ENCODE measurements around the gene NIPAL1. TPM values are rescaled to one million over a fixed set of nuclear protein-coding genes. Genes with fewer than 3 reads are reported as not detected.

NIPAL1 gene
- total and polyA plus RNA-seq, 2 donors (not counting 3 experiments of a cell fraction or from before 2014, with no cell fraction given), result 0.36 to 1.7 TPM

GRCh38 chr4:48051078-48051477 is 34.5 kb downstream of the NIPAL1 start:
- TF ChIP-seq GATA2 (IDR thresholded peaks at IDR 0.05; ENCODE audit: insufficient read depth, insufficient read length, low read depth, low read length) (no peak), MAX (IDR thresholded peaks at IDR 0.05; ENCODE audit: insufficient read depth, insufficient read length) (no peak), POLR2AphosphoS5 (IDR thresholded peaks at IDR 0.05; ENCODE audit: insufficient read depth, low read depth, low read length) (no peak), EZH2 (IDR thresholded peaks at IDR 0.05; ENCODE audit: borderline replicate concordance, low read depth, low read length, severe bottlenecking) (no peak), FOS (IDR thresholded peaks at IDR 0.05; ENCODE audit: borderline replicate concordance, insufficient read depth, low read length) (no peak), JUN (IDR thresholded peaks at IDR 0.05; ENCODE audit: borderline replicate concordance, insufficient read depth, insufficient read length, low read depth) (no peak), POLR2A (IDR thresholded peaks at IDR 0.05; ENCODE audit: low read depth, low read length) (no peak), MYC (IDR thresholded peaks at IDR 0.05; ENCODE audit: low read depth, low read length) (no peak), CTCF (IDR thresholded peaks at IDR 0.05; ENCODE audit: extremely low read depth in 1 of 2, insufficient read depth in 1 of 2, low read depth in 1 of 2, low read length in 2 of 2) (no peak)
- Histone ChIP-seq H3K4me1 (ENCODE audit: control insufficient read depth, extremely low read depth, insufficient read depth, low read length) (no peaks in the 10 kb centered on the region), H2AFZ (ENCODE audit: low read depth, low read length) (no peak overlapping the region), H3K79me2 (ENCODE audit: control insufficient read depth, insufficient read depth, low read length) (no peaks in the 10 kb centered on the region), H3K27me3 (ENCODE audit: control insufficient read depth in 2 of 2, insufficient read depth in 2 of 2, low read length in 2 of 2) (peaks cover under 1 to 7% of the 10 kb centered on the region in 2 experiments), H3K27ac (ENCODE audit: insufficient read depth, low read depth, low read length) (no peak overlapping the region), H3K9ac (replicated peaks; ENCODE audit: extremely low read depth, insufficient read depth, low read length) (no peak overlapping the region), H3K36me3 (ENCODE audit: control insufficient read depth in 2 of 2, extremely low read depth in 1 of 2, insufficient read depth in 2 of 2, low read length in 2 of 2) (no peaks in the 10 kb centered on the region), H3K9me3 (replicated peaks; ENCODE audit: control insufficient read depth, insufficient read depth, low read length) (no peaks in the 10 kb centered on the region), H3K4me3 (replicated peaks in 1 of 3; ENCODE audit: insufficient read depth in 1 of 3, low read depth in 1 of 3, low read length in 3 of 3) (no peak overlapping the region), H4K20me1 (replicated peaks; ENCODE audit: control insufficient read depth, extremely low read depth, insufficient read depth, low read length) (no peaks in the 10 kb centered on the region), H3K4me2 (ENCODE audit: insufficient read depth, low read length) (no peak overlapping the region), H3K9me1 (replicated peaks; ENCODE audit: control insufficient read depth, extremely low read depth, insufficient read depth, low read length) (no peaks in the 10 kb centered on the region)
- intact Hi-C loops (cut with micrococcal nuclease), result no loop called here
- no peak for DNase-seq (ENCODE audit: low read depth, low spot score)
- BruUV-seq (replicated peaks), result no TSS peak
- ChIA-PET CTCF (no interaction called here), POLR2A (no interaction called here)
- dilution Hi-C loops (cut with MboI; ENCODE audit: extremely low pct_ligation_motif_present, low sequenced_read_pairs), result no loop called here
- FAIRE-seq, result no peak
